GM18870 (cell line): ENCODE measurements around the gene LETM1.

Experiments used
- ATAC-seq: cut with Tn5 transposase; IDR thresholded peaks from one replicate; pipeline ENCODE4 v1.9.1; 2021; ENCODE audit warnings: moderate library complexity; ENCODE audit not compliant: unreplicated experiment

The LETM1 gene

DNA sequence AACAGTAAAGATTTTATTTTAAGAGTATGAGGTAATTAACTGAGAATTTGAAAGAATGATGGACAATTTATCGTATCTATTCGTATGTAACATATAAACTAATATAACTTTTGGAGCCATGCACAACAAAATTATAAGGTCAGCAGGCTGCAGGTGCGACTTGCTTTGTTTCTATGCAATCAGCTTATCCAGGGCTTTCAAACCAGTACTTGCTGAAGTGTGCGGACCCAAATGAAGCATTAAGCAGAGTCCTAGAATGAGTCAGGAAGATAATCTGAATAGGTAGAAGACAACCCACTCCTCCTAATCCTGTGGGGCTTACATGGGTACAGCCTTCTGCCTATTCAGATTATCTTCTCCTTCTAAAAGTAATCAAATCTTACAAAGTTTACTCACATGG, 17.3 kb upstream of the LETM1 start:
- no peak for ATAC-seq

DNA sequence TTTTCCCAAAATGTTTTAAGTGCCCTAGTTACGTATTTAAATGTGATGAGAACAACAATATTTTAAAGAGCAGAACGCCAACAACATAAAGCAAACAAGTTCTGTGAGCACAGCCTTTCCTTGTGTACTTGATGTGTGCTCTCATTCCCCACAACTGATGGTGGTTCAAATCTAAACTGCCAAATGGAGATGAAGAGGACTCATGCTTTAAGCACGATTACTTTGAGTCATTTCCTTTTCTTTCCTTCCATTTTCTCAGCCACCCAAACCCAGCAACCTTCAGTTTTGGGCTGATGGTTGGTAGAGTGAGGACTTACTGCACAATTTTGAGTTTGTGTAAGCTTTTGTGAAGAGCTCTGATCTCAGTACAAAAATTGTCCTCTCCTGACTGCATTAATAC, 16.9 kb upstream of the LETM1 start:
- ATAC-seq: no peak

DNA sequence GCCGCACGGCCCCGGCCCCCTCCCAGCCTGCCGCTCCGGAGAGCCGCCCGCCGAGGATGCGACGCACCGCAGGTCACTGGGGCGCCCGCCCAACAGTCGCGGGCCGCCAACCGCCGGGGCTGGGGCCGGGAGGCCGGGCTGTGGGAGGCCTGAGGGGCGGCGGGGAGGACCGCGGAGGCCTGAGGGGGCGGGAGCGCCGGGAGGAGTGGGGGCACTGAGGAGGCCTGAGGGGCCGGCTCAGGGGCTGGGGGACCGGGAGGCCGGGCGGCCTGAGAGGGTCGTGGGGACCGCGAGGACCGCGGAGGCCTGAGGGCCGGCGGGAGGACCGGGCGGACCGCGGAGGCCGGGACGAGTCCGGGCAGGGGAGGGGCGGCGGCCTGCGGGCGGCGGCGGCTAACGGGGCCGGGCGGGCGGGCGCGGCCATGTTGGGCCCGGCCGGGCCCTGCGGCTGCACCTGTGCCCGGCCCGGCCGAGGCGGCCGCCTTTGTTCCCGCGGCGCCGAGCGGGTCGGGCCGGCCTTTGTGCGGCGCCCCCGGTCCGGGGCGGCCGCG, 15.6 kb upstream of the LETM1 start:
- ATAC-seq: no peak

DNA sequence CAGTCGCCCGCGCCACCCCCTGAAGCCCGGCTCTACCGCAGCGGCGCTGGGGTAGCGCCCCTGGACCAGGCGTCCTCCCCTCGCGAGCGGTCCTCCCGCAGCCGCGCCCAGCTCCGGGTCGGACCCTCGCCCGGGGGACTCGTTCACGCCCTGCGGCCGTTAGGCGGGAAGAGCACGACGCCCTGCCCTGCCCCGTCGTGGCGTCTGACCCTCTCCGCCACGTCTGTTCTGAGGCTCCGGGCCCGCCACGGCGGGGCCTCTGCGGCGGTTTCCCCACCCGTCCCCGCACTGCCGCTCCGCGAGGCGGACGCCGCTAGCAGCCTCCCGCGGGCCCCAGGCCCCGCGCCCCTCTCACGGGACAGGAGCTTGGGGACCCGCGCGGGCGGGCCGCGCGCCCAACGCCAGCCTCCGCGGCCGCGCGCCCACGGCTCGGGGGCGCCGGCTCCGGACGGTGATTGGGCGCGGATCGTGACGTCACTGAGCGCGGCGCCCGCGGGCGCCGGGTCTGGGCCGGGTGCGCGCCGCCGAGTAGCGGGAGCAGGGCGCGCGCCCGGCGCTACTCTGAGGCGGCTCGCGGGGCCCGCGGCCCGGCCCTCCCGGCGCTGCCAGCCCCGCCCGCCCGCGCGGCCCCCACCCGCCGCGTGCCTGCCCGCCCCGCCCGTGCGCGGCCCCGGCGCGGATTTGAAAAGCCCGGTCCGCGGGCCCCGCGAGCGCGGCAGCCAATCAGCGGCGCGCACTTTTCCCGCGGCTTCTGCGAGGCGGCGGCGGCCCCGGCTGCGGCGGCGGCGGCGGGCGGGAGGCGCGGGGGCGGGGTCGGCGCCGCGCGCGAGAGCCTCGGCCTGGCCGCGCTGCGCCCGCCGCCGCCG, 14.9 kb upstream of the LETM1 start, which contains the start of gene NSD2:
Gene NSD2, plus strand, starts transcription at position 816 of the 866 bp plus-strand sequence. CDS start 29,262 bp downstream, outside the sequence.
- peak; percentile 39 for ATAC-seq

DNA sequence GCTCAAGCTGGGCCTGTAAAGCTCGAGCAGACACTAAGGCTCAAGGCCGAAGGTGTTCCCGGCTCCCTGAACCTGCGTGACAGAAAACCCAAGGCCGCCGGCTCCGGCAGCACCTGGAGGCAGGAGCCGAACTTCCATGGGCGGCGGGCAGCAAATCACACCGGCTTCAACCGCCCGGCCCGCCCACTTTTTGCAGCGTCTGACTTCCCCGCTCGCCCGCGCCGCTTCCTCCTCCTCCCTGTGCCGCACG, 14.3 kb upstream of the LETM1 start:
- ATAC-seq: peak; percentile 44

DNA sequence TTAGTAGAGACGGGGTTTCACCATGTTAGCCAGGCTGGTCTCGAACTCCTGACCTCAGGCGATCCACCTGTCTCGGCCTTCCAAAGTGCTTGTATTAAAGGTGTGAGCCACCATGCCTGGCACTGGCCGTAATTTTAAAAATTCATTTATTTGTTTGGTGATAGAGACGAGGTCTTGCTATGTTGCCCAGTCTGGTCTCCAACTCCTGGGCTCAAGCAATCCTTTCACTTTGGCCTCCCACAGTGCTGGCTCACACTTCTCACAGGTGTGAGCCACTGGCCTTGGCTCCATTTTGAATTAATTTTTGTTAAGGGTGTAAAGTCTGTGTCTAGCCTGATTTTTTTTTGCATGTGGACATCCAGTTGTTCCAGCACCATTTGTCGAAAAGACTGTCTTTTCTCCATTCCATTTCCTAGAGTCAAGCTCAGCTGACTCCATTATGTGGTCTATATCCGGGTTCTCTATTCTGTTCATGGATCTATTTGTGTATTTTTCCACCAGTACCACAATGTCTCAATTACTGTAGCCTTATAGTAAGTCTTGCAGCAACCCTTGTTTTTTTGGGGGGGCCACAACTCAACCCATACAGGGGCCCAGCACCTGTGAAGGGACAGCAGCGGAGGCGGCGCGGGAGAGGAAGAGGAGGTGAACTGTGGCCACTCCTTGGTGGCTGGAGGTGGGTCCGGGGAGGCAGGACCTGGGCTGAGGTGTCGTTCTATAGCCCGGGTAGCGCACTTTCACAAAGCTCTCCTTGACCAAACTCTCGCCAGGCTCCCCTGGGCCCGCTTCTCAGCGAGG, 13.8 kb upstream of the LETM1 start:
- ATAC-seq: peak; percentile 18

DNA sequence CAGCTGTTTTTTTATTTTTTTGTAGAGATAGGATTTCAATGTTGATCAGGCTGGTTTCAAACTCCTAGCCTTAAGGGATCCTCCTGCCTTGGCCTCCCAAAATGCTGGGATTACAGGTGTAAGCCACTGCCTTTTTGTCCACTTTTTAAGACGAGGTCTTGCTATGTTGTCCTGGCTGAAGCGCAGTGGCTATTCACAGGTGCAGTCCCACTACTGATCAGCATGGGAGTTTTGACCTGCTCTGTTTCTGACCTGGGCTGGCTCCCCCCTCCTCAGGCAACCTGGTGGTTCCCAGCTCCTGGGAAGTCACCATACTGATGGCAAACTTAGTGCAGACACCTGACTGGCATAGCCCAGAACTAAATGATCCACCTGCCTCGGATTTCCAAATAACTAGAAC, 13.0 kb upstream of the LETM1 start:
- no peak for ATAC-seq

DNA sequence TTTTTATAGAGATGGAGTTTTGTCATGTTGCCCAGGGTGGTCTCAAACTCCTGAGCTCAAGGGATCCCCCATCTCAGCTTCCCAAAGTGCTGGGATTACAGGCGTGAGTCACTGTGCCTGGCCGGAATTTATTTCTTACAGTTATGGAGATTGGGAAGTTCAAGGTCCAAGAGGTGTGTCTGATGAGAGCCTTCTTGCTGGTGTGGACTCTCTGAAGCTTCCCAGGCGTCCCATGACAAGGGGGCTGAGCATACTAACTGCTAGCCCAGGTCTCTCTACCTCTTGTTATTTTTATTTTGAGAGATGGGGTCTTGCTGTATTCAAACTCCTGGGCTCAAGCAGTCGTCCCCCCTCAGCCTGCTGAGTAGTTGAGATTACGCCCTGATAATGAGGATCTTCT, 12.3 kb upstream of the LETM1 start:
- ATAC-seq: no peak

DNA sequence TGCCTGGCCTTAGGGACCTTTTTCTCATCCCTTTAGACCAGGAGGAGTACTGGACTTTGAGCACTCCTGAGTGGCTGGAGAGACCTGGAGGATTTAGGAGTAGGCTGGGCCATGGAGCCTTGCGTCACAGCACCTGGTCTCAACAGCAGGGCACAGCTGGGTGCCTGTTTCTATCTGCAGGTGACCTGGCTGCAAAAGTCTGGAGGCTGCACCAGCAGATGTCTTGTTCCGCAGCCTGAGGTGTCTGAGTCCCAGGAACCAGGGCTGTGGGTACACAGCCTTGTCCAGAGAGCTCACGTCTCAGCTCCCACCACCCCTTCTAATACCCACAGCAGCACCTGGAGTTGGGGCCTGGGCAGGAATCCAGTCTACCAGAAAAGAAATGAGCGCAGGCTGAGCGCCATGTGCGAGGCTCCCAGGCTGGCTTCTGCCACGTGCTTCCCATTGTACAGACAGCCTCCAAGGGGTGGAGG, 10.3 kb upstream of the LETM1 start:
- ATAC-seq: no peak

DNA sequence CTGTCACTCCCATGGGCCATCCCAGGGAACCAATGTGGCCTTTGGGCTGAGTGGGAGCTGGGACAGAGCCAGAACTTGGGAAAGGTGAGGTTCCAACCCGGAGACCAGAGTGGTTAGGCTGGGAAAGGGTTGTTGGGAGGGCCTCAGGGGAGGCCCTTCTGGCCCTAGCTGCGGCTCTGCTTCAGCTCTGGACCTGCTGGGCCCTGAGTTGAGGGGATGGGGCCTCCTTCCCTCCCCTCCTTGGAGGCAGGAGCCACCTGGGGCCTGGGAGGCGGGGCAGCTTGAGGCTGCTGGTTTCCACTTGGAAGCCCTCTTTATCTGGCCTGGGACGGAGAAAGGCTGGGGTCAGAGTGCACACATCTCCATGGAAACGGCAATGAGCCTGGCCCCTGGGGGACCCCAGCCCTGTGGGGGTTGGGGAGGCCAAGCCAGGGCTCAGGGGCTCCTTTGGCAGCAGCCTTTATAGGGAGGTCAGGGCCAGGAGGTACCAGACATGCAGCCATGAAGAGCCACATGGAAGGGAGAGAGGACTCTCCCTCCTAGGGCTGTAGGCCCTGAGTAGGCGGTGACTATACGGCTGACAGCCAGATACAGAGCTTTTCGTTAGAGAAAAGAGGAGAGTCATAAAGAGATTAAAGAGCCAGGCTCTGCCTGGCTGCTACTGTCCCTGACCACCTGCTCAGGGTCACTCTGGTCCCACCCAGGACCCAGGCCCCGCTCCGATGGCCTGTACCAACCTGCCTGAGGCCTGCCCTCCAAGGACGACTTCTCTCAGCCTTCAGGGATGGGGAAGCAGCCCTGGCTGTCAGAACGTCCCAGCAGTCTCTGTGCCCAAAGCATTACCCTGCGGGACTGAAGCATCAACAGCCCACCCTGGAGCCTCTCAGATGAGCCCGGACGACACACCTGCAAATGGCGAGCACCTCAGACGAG, 8.4 kb upstream of the LETM1 start:
- no peak for ATAC-seq

DNA sequence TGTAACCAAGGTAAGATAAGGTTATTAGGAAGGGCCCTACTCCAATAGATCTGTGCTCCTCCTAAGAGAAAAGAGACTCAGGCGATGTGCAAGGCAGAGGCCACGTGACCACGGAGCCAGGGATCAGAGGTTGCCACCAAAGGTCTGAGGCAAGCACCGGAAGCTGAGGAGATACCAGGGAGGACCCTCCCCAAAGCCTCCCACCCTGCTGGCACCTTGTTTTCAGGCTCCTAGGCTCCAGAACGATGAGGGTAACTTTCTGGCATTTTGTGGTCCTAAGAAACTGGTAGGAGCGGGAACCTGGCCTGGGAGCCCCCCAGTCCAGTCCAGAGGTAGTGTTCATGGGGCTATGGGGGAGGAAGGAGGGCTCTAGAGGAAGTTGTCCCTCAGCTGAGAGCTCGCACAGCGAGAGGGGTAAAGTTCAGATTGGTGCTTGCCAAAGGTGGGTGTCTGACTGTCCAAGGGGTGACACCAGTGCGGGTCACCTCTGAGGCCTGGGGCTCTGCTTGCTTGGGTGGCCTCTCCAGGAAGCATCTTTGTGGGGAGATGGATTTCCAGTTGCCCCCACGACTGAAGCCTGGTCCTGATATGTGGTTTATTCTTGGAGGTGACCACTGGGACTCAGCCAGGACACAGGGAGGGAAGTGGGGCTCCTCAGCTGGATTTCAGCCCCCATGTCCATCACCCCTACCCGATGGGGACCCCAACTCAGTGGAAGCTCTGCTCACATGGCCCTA, 7.5 kb upstream of the LETM1 start:
- no peak for ATAC-seq

DNA sequence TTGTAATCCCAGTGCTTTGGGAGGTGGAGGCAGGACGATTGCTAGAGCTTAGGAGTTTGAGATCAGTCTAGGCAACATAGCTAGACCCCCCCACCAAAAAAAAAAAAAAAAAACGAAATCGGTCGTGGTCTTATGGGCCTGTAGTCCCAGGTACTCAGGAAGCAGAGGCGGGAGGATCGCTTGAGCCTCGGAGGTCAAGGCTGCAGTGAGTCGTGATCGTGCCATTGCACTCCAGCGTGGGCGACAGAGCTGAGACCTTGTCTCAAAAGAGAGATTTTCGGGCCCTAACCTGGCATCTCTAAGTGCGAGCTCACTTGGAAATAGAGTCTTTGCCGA, 7.0 kb upstream of the LETM1 start:
- ATAC-seq: no peak

DNA sequence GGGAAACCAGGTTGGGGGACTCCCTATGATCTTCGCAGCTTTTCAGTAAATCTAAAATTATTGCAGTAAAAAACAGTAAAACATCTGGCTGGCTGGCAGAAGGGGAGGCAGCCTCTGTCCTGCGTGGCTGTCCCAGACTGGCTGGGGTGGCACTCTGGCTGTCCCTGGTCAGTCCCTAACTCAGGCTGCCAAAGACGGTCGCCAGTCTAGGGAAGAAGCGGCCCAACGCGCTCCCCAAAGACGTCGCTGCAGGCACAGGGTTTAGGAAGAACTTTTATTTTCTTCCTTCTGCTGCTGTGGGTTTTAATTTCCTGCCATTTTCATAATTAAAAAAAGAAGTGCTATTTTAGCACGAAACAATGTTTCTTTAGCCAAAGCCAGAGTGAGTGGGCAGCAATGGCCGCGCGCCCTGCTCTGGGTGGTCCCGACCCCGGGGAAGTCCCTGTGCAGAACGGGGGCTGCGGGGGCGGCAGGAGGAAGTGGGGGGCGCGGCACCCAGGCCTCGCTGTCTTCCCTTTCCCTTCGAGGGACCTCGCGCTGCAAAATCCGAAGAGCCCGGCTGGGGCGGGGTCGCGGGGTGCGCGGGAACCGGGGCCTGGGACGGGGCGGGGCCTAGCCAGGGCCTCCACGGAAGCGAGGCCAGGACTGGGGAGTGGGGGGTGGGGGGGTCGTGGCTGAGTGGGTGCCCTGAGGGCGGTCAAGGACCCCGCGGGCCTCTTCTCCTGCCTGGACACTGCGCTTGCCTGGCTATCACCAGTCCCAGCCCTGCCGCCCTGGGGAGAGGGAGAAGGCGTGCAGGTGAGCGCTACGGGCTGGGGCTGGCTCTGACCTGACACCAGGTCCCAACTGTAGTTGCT, 6.3 kb upstream of the LETM1 start:
- ATAC-seq: no peak

DNA sequence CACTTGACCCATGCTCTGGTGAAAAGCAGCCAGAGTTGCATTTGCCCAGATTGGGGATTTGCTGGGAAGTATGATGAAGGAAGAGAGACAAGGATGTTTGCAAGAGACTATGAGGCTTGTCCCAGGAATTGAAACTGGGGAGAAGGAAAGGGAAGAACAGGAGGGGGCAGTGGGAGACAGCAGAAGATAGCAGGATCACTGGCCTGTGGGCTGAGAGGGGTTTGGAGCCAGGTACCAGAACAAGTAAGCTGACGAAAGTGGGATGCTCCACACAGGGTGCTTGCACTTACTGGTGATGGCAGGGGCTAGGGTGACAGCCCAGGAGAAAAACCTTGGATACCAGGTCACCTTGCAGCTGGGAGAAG, 3.4 kb upstream of the LETM1 start:
- ATAC-seq: no peak

DNA sequence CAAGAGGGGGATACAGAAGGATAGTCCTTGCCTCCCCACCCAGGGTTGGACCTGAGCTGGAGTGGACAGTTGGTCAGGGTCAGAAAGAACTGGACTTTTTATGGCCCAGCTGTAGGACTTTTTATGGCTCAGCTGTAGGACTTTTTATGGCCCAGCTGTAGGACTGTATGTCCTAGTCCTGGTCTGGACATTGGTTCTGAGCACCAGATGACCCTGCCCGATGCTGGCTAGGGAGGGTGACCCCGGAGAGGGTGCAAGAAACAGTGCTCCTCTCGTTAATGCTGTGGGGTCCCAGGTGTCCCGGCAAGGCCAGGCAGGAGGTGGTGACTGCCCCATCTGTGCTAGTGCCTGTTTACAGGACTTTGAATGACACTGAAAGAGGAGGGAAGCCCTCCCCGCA, 2.0 kb upstream of the LETM1 start:
- ATAC-seq: no peak

DNA sequence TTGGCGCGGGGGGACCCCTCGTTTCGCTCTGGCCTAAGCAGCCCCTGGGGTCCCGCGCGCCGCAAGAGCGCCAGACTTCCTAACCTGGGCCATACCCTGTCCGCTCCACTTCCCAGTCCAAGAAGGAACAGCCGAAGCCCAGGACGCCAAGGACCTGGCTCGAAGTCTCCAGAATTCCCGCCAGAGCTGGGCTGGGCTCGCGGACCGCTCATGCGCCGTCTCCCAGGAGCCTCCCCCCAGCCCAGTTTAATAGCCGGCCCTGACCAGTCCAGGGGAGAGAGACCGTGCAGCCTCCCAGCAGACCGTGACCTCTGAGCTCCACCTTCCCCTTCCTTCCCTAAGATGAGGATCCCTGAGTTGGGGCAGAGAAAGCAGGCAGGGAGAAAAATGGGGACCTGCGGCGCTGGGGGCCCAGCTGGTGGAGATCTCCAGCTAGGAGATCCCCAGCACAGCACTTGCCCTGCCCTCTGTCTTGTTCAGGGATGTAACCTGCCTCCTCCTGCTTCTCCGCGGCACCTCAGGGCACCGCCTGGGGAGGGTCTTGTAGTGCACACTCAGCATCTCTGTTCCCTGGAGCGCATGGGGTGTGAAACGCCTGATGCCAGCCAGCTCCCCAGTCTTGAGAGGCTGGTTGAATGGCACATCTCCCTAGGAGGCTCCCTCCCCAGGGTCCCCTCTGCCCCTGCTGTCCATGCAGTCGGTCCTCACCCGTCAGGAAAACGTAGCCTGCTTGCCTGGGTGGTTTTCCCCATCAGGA, 1.2 kb upstream of the LETM1 start:
- no peak for ATAC-seq

DNA sequence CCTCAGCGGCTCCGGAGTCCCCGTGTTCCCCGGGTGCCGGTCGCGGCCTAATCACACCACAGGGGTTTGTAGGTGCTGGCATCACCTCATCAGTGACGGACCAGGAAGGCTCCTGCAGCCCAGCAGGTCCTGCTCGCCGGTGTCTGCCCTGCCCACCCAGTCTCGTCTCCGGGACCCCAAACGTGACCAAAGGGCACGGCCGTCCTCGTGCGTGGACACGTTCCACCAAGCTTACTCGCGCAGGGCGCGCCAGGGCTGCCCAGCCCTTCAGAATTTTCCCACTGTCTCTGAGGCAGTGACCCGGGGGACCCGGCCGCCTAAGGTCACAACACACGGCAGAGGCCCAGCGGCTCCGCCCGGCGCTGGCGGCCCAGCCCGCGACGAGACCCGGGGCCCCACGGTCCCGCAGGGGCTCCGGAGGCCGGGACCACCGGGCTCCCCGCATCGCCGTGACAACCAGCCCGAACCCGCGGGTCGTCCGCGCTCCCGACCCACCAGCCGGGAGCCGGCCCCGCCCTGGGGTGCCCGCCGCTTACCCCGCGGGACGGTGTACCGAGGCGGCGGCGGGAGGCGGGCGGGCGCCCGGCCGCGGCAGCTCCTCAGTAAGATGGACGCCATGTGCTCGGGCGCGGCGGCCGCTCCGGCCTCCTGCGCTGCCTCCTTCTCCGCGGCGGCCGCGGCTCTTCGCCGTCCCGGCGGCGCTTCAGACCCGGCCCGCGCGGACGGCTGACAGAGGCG, 454 bp downstream of the LETM1 start:
- ATAC-seq: peak; percentile 13

DNA sequence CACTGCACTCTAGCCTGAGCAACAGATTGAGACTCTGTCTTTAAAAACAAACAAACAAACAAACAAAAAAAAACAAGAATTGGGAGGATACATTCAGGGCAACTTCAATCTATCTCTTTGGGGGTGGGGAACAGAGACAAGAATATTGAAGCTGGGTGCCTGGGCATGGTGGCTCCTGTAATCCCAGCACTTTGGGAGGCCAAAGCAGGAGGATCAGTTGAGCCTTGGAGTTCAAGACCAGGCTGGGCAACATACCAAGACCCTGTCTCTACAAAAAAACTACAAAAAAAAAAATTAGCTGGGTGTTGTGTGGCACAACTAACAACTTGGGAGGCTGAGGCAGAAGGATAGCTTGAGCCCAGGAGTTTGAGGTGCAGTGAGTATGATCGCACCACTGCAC, 1.2 kb downstream of the LETM1 start:
- no peak for ATAC-seq
